ENCODE measurements around the gene EAF1. TPM values are rescaled to one million over a fixed set of nuclear protein-coding genes. Genes with fewer than 3 reads are reported as not detected.

EAF1 gene
- polyA plus RNA-seq, 1 donor (not counting 4 experiments of a cell fraction or from before 2014, with no cell fraction given), result 13.7 TPM

GRCh38 chr3:15452156-15452555 is 24.8 kb downstream of the EAF1 start:
- H3K4me3 ChIP-seq (ENCODE audit: control insufficient read depth in 2 of 3, extremely low read depth in 1 of 3, insufficient read depth in 2 of 3, low read depth in 1 of 3, low read length in 3 of 3), result no peak overlapping the region
- H2AFZ ChIP-seq (ENCODE audit: control insufficient read depth, low read length), result no peak overlapping the region
- H3K79me2 ChIP-seq (ENCODE audit: control insufficient read depth, insufficient read depth, low read length), result no peaks in the 10 kb centered on the region
- H3K27me3 ChIP-seq (ENCODE audit: control insufficient read depth, extremely low read depth, insufficient read depth, low read length), result no peaks in the 10 kb centered on the region
- no peaks in the 10 kb centered on the region for H3K9me3 ChIP-seq (ENCODE audit: control insufficient read depth, low read depth, low read length)
- no peaks in the 10 kb centered on the region for H4K20me1 ChIP-seq (ENCODE audit: control insufficient read depth, extremely low read depth, insufficient read depth, low read length)
- FAIRE-seq, result no peak
- no peak overlapping the region for H3K9ac ChIP-seq (ENCODE audit: control insufficient read depth, extremely low read depth, insufficient read depth, low read length)
- TF ChIP-seq, protein P1, sequence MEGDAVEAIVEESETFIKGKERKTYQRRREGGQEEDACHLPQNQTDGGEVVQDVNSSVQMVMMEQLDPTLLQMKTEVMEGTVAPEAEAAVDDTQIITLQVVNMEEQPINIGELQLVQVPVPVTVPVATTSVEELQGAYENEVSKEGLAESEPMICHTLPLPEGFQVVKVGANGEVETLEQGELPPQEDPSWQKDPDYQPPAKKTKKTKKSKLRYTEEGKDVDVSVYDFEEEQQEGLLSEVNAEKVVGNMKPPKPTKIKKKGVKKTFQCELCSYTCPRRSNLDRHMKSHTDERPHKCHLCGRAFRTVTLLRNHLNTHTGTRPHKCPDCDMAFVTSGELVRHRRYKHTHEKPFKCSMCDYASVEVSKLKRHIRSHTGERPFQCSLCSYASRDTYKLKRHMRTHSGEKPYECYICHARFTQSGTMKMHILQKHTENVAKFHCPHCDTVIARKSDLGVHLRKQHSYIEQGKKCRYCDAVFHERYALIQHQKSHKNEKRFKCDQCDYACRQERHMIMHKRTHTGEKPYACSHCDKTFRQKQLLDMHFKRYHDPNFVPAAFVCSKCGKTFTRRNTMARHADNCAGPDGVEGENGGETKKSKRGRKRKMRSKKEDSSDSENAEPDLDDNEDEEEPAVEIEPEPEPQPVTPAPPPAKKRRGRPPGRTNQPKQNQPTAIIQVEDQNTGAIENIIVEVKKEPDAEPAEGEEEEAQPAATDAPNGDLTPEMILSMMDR (optimal IDR thresholded peaks at IDR 0.05 in 1 of 3, IDR thresholded peaks at IDR 0.05 in 1 of 3, conservative IDR thresholded peaks at IDR 0.05 in 1 of 3; ENCODE audit: extremely low read depth in 1 of 3, insufficient read depth in 2 of 3, low read length in 3 of 3), result no peak
- TF ChIP-seq EZH2 (IDR thresholded peaks at IDR 0.05; ENCODE audit: low read length), result no peak
- H3K9me1 ChIP-seq (ENCODE audit: control insufficient read depth, extremely low read depth, insufficient read depth, low read length), result no peaks in the 10 kb centered on the region
- DNase-seq (ENCODE audit: low read depth, low spot score), result no peak
- no peak overlapping the region for H3K4me2 ChIP-seq (ENCODE audit: control insufficient read depth, extremely low read depth, insufficient read depth, low read depth, low read length)
- dilution Hi-C loops (cut with MboI; ENCODE audit: extremely low pct_ligation_motif_present, low sequenced_read_pairs), result no loop called here
- no peaks in the 10 kb centered on the region for H3K36me3 ChIP-seq (ENCODE audit: control insufficient read depth in 2 of 2, extremely low read depth in 1 of 2, insufficient read depth in 2 of 2, low read length in 2 of 2)
- H3K4me1 ChIP-seq (ENCODE audit: control insufficient read depth, extremely low read depth, insufficient read depth, low read length), result no peaks in the 10 kb centered on the region
- H3K27ac ChIP-seq (ENCODE audit: control insufficient read depth, insufficient read depth, low read length), result no peak overlapping the region

DNA sequence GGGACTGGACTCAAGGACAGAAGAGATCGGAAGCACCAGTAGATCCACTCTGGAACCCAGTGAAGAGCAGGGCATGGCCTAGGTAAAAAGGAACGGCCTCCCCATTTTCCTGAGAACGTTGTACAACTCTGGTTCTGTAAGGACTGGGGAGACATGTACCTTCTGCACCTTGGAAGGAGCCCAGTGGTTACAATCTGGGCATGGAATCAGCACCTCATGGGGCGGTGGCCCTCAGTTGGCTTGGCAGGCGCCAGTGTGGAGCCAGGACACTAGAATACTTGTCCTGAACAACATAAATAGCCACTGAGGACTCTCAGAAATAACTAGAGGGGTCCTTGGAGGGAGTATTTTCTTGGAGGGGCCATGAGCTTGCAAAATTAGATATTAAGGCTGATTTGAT is 25.6 kb downstream of the EAF1 start:
- H3K4me2 ChIP-seq (ENCODE audit: control insufficient read depth, extremely low read depth, insufficient read depth, low read depth, low read length), result no peak overlapping the region
- H3K4me3 ChIP-seq (ENCODE audit: control insufficient read depth in 2 of 3, extremely low read depth in 1 of 3, insufficient read depth in 2 of 3, low read depth in 1 of 3, low read length in 3 of 3), result no peak overlapping the region
- dilution Hi-C loops (cut with MboI; ENCODE audit: extremely low pct_ligation_motif_present, low sequenced_read_pairs), result no loop called here
- no peaks in the 10 kb centered on the region for H3K27me3 ChIP-seq (ENCODE audit: control insufficient read depth, extremely low read depth, insufficient read depth, low read length)
- FAIRE-seq (no peak), DNase-seq (ENCODE audit: low read depth, low spot score) (no peak)
- no peaks in the 10 kb centered on the region for H3K79me2 ChIP-seq (ENCODE audit: control insufficient read depth, insufficient read depth, low read length)
- H3K4me1 ChIP-seq (ENCODE audit: control insufficient read depth, extremely low read depth, insufficient read depth, low read length), result no peaks in the 10 kb centered on the region
- no peaks in the 10 kb centered on the region for H3K36me3 ChIP-seq (ENCODE audit: control insufficient read depth in 2 of 2, extremely low read depth in 1 of 2, insufficient read depth in 2 of 2, low read length in 2 of 2)
- no peaks in the 10 kb centered on the region for H3K9me3 ChIP-seq (ENCODE audit: control insufficient read depth, low read depth, low read length)
- no peak overlapping the region for H3K27ac ChIP-seq (ENCODE audit: control insufficient read depth, insufficient read depth, low read length)
- no peaks in the 10 kb centered on the region for H3K9me1 ChIP-seq (ENCODE audit: control insufficient read depth, extremely low read depth, insufficient read depth, low read length)
- no peaks in the 10 kb centered on the region for H4K20me1 ChIP-seq (ENCODE audit: control insufficient read depth, extremely low read depth, insufficient read depth, low read length)
- TF ChIP-seq, protein P1 (optimal IDR thresholded peaks at IDR 0.05 in 1 of 3, IDR thresholded peaks at IDR 0.05 in 1 of 3, conservative IDR thresholded peaks at IDR 0.05 in 1 of 3; ENCODE audit: extremely low read depth in 1 of 3, insufficient read depth in 2 of 3, low read length in 3 of 3), result no peak
- TF ChIP-seq EZH2 (IDR thresholded peaks at IDR 0.05; ENCODE audit: low read length), result no peak
- H3K9ac ChIP-seq (ENCODE audit: control insufficient read depth, extremely low read depth, insufficient read depth, low read length), result no peak overlapping the region
- no peak overlapping the region for H2AFZ ChIP-seq (ENCODE audit: control insufficient read depth, low read length)
